Measurements from ENCODE around the gene SCTR.

SCTR gene

DNA sequence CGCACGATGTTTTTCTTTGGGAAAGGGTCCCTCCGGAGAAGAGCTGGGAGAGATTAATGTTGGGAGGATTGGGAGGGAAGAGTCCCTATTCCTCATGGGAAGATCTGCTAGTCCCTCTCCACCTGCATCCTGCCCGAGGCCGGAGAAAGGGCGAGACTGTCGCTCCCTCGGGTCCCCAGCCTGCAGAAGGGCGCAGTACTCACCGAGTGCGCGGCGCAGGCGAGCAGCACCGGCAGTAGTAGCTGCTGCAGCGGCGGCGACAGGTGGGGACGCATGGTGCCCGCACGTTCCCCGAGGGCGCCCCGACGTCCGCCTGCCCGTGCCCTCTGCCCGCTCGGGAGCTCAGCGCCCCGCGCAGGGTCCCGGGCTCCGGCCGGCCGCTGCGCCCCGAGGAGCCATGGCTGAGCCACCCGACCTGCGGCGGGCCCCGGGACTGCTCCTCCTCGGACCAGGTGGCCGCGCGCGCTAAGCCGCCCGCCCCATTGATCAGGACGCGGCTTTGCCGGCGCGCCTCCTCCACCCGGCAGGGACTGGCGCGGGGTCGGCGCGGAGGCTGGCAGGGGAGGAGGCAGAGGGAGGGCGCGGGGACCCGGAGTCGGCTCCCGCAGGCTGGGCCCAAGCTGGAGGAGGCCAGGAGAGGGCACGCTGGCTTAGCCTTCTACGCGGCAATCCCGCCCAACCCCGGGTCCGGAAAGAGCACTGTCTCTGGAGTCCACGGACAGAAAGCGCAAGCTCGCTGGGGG is at the start of gene SCTR:
Gene SCTR, minus strand, starts transcription at position 532 of the 743 bp plus-strand sequence. Its CDS starts 257 bp downstream, at position 275.
- DNase-seq, result no peak

GRCh38 chr2:119567292-119567691 is 43.0 kb upstream of the SCTR start:
- no peak for DNase-seq

- DNase-seq, result no peak
Measured at GRCh38 chr2:119565481-119565880, 41.2 kb upstream of the SCTR start.

DNA sequence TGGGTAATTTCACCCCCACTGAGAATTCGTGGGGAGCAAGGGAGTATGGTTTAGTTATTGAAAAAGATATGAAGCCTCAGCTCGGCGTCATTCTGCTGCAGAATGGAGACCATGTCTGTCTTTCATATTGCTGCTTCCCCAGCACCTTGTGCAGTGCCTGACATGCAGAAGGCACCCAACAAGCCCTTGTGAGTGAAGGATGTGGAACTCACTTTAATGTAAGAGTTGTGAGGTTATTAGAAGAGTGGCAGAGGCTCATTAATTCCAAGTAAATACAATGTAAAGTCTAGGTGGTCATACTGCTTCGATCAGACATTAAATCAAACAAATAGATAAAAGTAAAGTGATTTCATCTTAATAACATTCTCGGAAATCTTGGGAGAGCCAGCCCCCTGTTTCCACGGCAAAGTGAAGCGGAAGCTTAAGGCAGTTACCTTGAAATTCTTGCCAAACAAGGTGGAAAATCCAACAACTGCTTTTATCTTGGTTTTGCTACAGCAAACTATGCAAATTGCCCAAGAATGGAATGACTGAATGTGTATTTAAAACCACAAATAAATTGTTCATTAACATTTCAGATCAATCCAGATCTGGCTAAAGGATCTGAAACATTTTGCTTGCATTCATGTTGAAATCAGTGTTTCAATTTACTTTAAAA is 29.5 kb upstream of the SCTR start:
- no peak for DNase-seq

GRCh38 chr2:119552902-119553301 is 28.6 kb upstream of the SCTR start:
- DNase-seq, result no peak

- DNase-seq, result no peak
Measured at GRCh38 chr2:119550856-119551255, 26.6 kb upstream of the SCTR start.

DNA sequence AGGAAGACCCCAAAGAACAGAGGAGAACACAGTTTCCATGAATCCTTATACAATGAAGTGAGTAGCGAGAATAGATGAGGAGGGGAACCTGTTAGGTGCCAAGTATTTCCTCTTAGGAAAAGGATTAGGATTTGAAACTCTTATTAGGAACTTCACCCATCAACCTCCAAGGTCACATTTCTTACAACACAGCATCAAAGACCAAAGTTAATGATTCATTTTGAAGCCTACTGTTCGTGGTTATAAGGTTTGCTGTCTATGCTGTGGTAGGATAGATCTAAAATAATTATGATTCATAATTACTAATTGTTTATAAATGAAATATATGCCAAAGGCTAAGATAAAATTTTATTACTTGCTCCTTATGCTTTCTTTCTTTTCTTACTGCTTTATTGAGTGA is 26.1 kb upstream of the SCTR start:
- no peak for DNase-seq

DNA sequence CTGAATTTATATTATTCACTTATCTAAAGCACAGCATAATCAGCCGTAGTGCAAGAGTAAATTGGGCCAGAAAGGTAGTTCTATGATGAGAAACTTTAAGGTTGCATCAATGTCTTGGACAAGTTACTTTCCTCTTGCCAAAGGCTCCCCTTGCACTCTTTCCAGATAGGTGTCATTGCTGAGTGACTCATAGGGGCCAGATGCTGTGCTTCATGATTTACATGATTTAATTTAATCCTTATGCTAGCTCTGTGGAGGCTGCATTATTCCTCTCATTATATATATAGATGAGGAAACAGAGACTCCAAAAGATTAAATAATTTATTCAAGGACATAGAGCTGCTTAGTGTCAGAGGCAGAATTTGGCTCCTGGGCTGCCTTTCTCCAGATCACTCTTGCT is 25.0 kb upstream of the SCTR start:
- no peak for DNase-seq

DNA sequence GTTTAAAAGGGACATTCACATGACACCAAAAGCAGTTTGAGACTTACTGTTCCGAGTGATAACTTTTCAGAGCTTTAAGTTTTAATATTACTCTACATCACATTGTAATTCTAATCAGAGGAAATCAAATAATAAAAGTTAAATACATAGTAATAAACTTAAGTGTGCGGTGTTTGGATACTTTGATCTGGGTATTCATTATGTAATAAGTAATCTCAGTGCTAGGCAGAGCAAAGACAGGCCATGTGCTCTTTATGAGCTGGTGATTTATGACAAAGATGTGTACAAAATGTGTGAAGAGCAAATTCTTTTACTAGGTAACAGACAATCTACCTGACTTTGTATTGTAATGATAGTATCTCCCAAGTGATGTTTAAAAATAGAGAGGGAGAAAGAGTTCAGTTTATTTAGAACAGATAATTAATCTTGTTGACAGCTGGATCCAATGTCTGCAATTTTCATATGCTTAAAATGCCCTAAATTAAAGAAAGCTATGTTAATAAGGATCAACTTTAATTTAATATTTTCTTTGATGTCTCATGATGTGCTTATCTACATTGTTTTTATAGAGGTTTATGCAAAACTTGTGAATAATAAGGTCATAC is 24.3 kb upstream of the SCTR start:
- no peak for DNase-seq

DNA sequence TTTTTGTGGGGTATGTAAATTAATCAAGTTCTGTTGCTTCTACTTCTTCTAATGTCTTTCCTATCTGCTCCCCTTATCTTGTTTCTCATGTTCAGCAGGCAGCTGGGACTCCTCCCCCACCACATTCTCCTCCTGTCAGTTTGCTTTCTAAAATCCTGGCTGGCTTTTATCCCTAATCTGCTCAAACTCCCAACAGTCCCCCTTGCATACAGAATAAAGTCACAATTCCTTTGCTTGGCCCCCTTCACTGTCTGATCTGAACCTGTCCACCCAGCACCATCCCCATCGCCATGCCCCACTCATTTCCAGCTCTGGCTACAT is 22.1 kb upstream of the SCTR start:
- DNase-seq, result no peak

GRCh38 chr2:119545754-119546446 is 21.6 kb upstream of the SCTR start:
- DNase-seq, result no peak

GRCh38 chr2:119544939-119545475 is 20.7 kb upstream of the SCTR start:
- no peak for DNase-seq

GRCh38 chr2:119544075-119544938 is 20.0 kb upstream of the SCTR start, which contains the start of gene CFAP221:
TSS of gene CFAP221 (plus strand) at chr2:119544449. CDS start at chr2:119546132, 1,683 bp downstream.
- peak; percentile 51 for DNase-seq

GRCh38 chr2:119541476-119541875 is 17.2 kb upstream of the SCTR start:
- DNase-seq, result no peak

DNA sequence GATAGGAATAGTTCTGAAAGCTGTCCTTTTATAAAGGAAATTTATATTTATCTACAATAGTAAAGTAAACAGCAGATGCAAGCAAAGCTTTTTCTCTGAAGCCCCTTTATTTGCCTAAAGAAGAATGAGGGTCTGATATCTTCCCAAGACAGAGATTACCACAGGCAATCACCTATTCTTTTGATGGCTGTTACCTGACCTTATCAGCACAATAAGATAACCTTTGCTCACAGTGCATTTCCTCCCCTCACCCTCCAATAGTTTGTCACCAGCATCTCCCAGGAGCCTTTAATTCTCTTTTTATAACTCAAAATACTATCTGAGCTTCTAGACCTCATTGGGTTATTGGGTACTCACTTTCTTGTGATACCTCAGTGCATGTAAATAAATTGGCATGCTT is 13.5 kb upstream of the SCTR start:
- no peak for DNase-seq

DNA sequence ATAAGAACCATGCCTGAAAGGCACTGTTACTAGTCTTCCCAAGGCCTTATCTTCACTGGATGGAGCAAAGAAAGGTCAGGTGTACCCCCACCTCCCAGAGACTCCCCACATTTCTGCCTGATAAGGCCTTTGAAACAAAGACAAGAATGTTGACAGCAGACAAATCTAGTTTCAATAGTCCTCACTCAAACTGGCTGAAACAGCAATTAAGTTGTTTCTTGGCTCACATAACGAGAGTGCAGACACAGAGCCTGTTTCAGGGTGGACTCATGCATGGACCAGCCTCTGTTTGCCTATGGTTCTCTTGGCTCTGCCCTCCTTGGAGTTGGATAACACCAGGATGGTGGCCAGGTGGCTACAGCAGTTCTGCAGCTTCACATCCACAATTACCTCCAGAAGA is 12.4 kb upstream of the SCTR start:
- DNase-seq, result no peak

DNA sequence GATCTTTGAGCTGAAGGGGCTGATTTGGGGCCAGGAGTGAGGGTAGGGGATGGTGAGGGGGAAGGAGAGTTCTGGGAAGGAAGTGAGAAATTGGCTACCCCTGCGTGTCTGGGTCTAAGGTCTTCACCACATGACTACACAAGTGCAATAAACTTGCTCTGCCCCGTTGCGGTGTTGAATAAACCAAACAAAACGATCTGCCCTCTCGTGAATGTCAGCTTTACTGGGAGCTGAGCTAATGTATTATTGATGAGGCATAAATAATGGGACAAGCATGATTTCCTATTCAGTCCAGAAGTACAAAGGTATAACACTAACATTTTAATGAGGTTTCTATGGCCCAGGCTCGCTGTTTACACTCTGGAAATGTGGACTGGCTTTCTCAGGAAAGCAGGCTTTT is 11.9 kb upstream of the SCTR start:
- DNase-seq, result no peak

- no peak for DNase-seq
Measured at GRCh38 chr2:119533560-119533959, 9.3 kb upstream of the SCTR start.

DNA sequence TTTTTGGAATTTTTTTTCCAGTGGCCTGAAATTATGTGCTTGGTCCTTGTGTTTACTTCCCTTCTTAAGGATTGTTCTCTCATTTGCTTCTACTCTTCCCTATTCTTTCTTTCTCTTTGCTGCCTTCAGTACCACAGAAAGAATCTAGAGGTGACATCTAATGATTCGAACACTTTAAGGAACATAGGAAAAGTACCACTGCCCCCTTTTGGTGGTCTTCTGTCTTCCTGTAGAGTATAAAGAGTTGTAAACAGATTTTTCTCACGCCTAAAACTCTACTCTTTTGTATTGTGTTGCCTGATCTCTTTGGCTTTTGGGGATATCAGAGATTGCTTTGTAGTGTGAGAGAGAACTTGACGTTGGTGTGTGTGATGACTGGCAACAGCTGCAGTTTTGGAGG is 7.0 kb upstream of the SCTR start:
- DNase-seq, result no peak

DNA sequence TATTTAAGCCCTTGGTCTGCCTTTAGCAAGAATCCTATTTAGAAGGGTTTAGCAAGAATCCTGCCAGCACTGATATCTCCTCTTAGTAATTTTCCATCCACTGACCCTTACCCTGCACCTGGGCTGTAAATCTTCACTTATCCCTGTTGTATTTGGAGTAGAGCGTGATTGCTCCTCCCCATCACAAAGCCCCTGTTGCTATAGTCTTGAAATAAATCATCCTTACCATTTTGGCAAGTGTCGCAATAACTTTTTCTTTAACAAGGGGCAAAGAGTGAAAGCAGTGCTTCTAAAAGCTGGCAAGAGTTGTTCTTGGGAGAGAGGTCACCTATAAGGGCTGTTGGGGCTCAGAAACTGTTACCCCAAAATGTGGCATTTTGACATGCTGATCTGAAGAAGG is 3.7 kb upstream of the SCTR start:
- DNase-seq, result no peak

- DNase-seq, result no peak
Measured at GRCh38 chr2:119525614-119526013, 1.3 kb upstream of the SCTR start.

- no peak for DNase-seq
Measured at GRCh38 chr2:119523383-119523951, 816 bp downstream of the SCTR start.
